Measurements from ENCODE around the gene PSORS1C1. TPM values are rescaled to one million over a fixed set of nuclear protein-coding genes. Genes with fewer than 3 reads are reported as not detected.
"Not testable (repeated sequence)": the region's sequence is repeated elsewhere in the genome, so short reads cannot be mapped to it uniquely, and the experiment has no call there.

The PSORS1C1 gene
- 10 to 100 TPM in 1 of 4 donors, 1 to 10 TPM in 3; 4.1 to 15.8 (median 5.5) TPM for total RNA-seq

DNA sequence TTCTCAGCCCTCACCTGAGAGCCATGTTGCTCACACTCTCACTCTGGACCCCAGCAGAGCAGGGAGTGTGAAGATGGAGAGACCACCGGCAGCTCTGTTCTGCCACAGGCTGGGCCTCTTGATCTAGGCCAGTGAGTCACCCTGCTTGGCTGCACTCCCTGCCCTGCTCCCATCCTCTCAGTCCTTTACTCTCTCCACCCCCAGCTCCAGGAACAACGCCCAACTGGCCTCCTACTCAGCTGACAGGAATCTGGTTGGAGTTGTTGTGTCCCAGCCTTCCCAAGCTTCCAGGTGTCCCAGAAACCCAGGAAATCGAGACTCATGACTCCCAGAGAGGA, at the start of gene PSORS1C1:
Gene PSORS1C1, plus strand, starts transcription at position 260 of the 338 bp plus-strand sequence. CDS start 14,833 bp downstream, outside the sequence.
- no peak for TF ChIP-seq EP300 (IDR thresholded peaks at IDR 0.05)
- peak in 1 of 3 donors; percentile 18 for TF ChIP-seq POLR2AphosphoS5 (IDR thresholded peaks at IDR 0.05)
- WGBS, result 9% methylated on average over 3 of the region's 3 CpGs
- H3K4me3 ChIP-seq, result peak within 1 kb of the TSS; percentile 35

GRCh38 chr6:31065556-31065955, 49.0 kb upstream of the PSORS1C1 start:
- Histone ChIP-seq H3K9me3 (no peaks in the 10 kb centered on the region), H3K4me1 (peaks cover 5% of the 10 kb centered on the region), H3K27me3 (no peaks in the 10 kb centered on the region), H3K4me3 (no peak overlapping the region), H3K36me3 (no peaks in the 10 kb centered on the region), H3K27ac (no peak overlapping the region)
- no peak for DNase-seq (ENCODE audit: low spot score in 2 of 2)
- TF ChIP-seq POLR2AphosphoS5 (IDR thresholded peaks at IDR 0.05) (no peak), POLR2A (IDR thresholded peaks at IDR 0.05) (no peak), EP300 (IDR thresholded peaks at IDR 0.05) (no peak)
- TF ChIP-seq, protein P1, sequence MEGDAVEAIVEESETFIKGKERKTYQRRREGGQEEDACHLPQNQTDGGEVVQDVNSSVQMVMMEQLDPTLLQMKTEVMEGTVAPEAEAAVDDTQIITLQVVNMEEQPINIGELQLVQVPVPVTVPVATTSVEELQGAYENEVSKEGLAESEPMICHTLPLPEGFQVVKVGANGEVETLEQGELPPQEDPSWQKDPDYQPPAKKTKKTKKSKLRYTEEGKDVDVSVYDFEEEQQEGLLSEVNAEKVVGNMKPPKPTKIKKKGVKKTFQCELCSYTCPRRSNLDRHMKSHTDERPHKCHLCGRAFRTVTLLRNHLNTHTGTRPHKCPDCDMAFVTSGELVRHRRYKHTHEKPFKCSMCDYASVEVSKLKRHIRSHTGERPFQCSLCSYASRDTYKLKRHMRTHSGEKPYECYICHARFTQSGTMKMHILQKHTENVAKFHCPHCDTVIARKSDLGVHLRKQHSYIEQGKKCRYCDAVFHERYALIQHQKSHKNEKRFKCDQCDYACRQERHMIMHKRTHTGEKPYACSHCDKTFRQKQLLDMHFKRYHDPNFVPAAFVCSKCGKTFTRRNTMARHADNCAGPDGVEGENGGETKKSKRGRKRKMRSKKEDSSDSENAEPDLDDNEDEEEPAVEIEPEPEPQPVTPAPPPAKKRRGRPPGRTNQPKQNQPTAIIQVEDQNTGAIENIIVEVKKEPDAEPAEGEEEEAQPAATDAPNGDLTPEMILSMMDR (IDR thresholded peaks at IDR 0.05), result no peak
- WGBS, result 52% methylated on average over 2 of the region's 2 CpGs

More for the DNA sequence above, at the start of gene PSORS1C1:
- Histone ChIP-seq H3K9me3 (no peaks in the 10 kb centered on the region), H3K27ac (peak within 1 kb of the TSS; percentile 87), H3K4me1 (peaks cover 51% of the 10 kb centered on the region), H3K27me3 (no peaks in the 10 kb centered on the region), H3K36me3 (no peaks in the 10 kb centered on the region)
- peak; percentile 93 for DNase-seq (ENCODE audit: low spot score in 2 of 2)

- H3K27me3 ChIP-seq; H3K4me3 ChIP-seq; H3K36me3 ChIP-seq; H3K4me1 ChIP-seq; H3K9me3 ChIP-seq; H3K27ac ChIP-seq; DNase-seq (ENCODE audit: low spot score in 2 of 2): not testable (repeated sequence)
- 100% methylated on average over 9 of the region's 32 CpGs for WGBS
Observed at GRCh38 chr6:31067028-31067427, 47.6 kb upstream of the PSORS1C1 start.

DNA sequence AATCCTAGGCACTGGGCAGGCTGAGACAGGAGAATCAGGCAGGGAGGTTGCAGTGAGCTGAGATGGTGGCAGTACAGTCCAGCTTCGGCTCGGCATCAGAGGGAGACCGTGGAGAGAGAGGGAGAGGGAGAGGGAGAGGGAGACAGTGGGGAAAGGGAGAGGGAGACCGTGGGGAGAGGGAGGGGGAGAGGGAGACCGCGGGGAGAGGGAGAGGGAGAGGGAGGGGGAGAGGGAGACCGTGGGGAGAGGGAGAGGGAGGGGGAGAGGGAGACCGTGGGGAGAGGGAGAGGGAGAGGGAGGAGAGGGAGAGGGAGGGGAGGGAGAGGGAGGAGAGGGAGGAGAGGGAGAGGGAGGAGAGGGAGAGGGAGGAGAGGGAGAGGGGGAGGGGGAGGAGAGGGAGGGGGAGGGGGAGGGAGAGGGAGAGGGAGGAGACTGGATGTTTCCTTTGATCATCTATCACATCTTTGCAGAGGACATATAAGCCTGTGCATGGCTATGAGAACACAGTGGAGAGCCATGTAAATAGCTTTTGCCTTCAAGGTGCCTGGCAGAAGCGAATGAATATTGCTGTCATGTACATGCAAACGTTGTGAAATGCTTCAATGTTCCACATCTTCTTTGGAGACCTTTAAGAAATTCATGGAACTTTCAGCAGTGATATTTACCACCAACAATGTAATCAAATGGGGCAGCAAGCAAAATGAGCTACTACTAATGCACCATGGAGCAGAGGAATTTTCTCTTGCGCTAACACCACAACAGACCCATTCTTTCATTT, 46.5 kb upstream of the PSORS1C1 start:
- DNase-seq (ENCODE audit: low spot score in 2 of 2); H3K4me1 ChIP-seq; H3K27ac ChIP-seq; H3K36me3 ChIP-seq; H3K9me3 ChIP-seq; H3K27me3 ChIP-seq; H3K4me3 ChIP-seq: not testable (repeated sequence)
- WGBS, result 52% methylated on average over 6 of the region's 11 CpGs

GRCh38 chr6:31068669-31069340, 45.8 kb upstream of the PSORS1C1 start:
- Histone ChIP-seq H3K27me3 (no peaks in the 10 kb centered on the region), H3K36me3 (no peaks in the 10 kb centered on the region), H3K4me1 (peaks cover 10% of the 10 kb centered on the region), H3K4me3 (no peak overlapping the region), H3K9me3 (no peaks in the 10 kb centered on the region), H3K27ac (no peak overlapping the region)
- TF ChIP-seq, protein P1 (IDR thresholded peaks at IDR 0.05), result peak; percentile 41 to 86
- no peak for TF ChIP-seq POLR2A (IDR thresholded peaks at IDR 0.05)
- TF ChIP-seq POLR2AphosphoS5 (IDR thresholded peaks at IDR 0.05), result no peak
- TF ChIP-seq EP300 (IDR thresholded peaks at IDR 0.05), result no peak
- DNase-seq (ENCODE audit: low spot score in 2 of 2), result peak; percentile 75 to 84
- WGBS, result 55% methylated on average over 13 of the region's 13 CpGs

DNA sequence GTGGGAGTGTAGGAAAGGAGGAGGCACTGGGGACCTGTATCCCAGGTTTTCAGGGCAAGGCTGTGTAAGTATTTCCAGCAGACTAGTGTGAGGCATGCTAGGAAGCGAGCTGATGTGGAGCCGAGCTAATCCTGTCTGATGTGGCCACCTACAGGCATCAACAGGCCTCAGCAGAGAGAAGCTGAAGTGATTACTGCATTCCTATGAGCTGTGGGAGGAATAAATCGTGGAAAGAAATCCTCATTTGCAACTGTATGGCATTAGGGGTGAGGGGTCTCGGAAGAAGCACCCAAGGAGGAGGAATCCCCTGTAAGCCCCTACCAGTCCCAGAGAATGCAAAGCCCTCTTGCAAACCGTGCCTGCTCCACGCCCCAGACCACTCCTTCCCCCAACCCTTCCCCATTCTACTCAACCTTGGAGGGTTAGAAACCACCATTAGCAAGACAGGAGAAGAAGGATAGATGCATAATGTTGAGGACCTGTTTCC, 43.8 kb upstream of the PSORS1C1 start:
- WGBS, result 39% methylated on average over 6 of the region's 6 CpGs
- Histone ChIP-seq H3K27ac (no peak overlapping the region), H3K36me3 (no peaks in the 10 kb centered on the region), H3K9me3 (no peaks in the 10 kb centered on the region), H3K4me3 (no peak overlapping the region), H3K4me1 (peaks cover 10% of the 10 kb centered on the region), H3K27me3 (no peaks in the 10 kb centered on the region)
- no peak for TF ChIP-seq POLR2AphosphoS5 (IDR thresholded peaks at IDR 0.05)
- TF ChIP-seq, protein P1 (IDR thresholded peaks at IDR 0.05), result peak; percentile 8 to 44
- no peak for DNase-seq (ENCODE audit: low spot score in 2 of 2)
